Measurements from ENCODE around the gene SPNS1.
A peak's percentile ranks its signal among the peaks of the same experiment; 100 is the strongest.
"Not testable (repeated sequence)": the region's sequence is repeated elsewhere in the genome, so short reads cannot be mapped to it uniquely, and the experiment has no call there.

The SPNS1 gene, protein sequence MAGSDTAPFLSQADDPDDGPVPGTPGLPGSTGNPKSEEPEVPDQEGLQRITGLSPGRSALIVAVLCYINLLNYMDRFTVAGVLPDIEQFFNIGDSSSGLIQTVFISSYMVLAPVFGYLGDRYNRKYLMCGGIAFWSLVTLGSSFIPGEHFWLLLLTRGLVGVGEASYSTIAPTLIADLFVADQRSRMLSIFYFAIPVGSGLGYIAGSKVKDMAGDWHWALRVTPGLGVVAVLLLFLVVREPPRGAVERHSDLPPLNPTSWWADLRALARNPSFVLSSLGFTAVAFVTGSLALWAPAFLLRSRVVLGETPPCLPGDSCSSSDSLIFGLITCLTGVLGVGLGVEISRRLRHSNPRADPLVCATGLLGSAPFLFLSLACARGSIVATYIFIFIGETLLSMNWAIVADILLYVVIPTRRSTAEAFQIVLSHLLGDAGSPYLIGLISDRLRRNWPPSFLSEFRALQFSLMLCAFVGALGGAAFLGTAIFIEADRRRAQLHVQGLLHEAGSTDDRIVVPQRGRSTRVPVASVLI

DNA sequence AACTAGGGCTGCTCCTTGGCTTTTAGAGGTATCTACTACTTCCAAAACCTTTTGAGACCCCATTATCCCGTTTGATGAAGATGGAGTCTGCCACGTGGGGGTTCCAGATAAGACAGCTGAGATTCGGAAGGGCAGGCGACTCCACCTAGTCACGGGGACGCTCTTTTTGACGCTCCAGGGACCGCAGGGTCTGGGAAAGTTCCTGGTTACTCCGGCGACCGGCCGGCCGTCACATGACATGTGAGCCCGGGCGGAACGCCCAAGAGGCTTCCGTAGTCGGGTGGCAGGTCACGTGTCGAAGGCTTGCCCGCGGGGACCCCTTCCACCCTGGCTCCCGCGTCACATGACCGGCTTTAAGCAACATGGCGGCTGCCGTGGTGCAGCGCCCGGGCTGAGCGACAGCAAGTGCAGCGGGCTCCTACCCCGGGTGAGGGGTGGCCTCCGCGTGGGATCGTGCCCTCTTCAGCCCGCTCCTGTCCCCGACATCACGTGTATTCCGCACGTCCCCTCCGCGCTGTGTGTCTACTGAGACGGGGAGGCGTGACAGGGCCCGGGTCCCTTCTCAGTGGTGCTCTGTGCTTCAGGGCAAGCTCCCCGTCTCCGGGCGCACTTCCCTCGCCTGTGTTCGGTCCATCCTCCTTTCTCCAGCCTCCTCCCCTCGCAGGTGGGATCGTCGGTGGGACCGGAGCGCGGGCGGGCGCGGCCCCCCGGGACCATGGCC lies at the start of gene SPNS1:
Gene SPNS1 (plus strand): TSS at position 342 of the 721 bp plus-strand sequence. CDS start 374 bp downstream, at position 716.
- peak; percentile 88 for DNase-seq (ENCODE audit: low read depth)

DNA sequence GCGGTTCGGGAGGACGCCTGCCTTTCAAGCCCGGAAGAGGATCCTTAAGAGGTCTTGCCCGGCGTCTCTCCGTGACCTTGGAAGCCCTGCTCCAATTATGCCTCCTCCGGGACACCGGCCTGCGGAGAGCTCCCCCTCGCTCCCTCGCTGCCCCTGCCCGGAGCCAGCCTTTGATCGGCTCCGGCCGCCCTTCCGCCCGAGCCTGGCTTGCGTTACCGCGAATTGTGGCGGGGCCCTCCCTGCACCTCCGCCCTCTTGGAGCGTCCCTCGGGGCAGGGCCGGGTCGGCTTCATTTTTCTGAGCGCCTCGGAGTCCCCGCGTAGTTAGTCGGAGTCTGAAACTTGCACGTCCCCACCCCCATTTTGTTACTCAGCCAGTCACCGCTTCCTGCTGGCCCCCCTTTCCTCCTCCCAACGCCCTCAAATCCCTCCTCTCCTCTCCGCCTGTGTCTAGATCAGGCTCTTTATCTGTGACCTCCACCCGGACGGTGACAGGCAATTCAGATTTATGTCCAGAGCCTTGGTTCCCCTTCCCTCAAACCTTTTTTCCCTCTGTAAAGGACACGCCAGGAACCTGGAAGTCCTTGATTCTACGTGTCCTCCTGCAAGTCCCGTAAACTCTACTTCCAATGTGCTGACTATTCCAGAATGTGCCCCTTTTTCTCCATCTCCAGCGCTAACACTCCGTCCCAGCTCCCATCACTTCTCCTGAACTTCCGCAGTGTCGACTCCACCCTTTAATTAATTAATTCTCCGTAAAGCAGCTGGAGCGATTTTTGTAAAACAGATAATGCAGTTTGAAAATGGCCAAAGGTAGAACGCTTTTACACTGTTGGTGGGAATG lies 49.0 kb upstream of the SPNS1 start:
- peak; percentile 61 for DNase-seq (ENCODE audit: low read depth)

DNA sequence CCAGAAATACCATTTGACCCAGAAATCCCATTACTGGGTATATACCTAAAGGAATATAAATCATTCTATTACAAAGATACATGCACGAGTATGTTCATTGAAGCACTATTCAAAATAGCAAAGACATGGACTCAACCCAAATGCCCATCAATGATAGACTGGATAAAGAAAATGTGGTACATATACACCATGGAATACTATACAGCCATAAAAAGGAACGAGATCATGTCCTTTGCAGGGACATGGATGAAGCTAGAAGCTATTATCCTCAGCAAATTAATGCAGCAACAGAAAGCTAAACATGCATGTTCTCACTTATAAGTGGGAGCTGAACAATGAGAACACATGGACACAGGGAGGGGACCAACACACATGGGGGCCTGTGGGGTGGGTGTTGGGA lies 48.3 kb upstream of the SPNS1 start:
- DNase-seq (ENCODE audit: low read depth): not testable (repeated sequence)

DNA sequence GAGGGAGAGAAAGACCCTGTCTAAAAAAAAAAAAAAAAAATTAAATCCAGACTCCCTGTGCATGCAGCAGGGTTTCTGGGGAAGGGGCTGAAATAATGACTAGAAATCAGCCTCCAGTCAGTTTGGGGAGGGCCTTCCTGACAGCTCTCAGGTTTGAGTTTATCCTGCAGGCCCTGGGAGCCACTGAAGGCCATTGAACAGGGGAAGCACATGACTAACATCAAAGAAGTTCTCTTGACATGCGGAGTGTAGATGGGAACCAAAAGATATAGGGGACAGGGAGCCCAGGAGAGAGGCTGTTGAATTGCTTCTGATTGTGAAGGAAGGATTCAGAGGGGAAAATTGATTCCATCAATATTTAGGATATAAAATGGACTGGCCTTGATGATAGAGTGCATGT lies 46.8 kb upstream of the SPNS1 start:
- DNase-seq (ENCODE audit: low read depth): no peak

DNA sequence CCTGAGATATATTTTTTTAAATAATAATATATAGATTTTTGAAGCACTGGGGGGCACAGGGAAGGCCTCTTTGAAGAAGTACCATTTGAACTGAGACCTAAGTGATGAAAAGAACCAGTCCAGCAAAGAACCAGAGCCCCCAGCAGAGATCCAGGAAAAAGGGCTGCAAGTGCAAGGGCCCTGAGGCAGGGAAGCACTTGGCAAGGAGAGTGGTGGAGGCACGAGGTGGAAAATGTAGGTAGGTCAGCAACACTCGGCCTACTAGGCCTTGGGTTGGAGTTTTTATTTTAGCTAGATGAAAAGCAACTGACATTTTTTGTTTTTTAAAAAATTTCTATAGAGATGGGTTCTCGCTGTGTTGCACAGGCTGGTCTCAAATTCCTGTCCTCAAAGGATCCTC lies 44.4 kb upstream of the SPNS1 start:
- no peak for DNase-seq (ENCODE audit: low read depth)

DNA sequence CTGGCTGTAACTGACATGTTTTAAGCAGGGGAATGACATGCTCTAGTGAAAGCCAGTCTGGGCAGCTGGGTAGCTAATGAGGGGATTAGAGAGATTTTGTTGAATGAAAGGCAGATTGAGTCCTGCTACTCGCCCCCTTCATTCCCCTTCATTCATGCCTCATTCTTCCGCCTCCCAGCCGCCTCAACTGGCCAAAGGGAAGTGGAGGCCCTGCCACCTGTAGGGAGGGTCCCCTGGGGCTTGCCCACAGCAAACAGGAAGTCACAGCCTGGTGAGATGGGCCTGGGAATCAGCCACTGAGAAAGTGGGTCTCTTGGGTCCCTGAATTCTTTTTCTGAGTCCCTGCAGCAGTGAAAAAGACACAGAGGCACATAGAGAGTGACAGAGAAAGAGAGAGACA lies 43.9 kb upstream of the SPNS1 start:
- no peak for DNase-seq (ENCODE audit: low read depth)

DNA sequence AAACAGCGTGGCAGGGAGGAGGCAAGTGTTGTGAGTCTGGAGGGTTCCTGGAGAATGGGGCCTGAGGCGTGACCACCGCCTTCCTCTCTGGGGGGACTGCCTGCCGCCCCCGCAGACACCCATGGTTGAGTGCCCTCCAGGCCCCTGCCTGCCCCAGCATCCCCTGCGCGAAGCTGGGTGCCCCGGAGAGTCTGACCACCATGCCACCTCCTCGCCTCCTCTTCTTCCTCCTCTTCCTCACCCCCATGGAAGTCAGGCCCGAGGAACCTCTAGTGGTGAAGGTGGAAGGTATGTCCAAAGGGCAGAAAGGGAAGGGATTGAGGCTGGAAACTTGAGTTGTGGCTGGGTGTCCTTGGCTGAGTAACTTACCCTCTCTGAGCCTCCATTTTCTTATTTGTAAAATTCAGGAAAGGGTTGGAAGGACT lies 42.8 kb upstream of the SPNS1 start, which contains the start of gene CD19:
Gene CD19 (plus strand): TSS at position 171 of the 425 bp plus-strand sequence. CDS start 30 bp downstream, at position 201.
- DNase-seq (ENCODE audit: low read depth): no peak

DNA sequence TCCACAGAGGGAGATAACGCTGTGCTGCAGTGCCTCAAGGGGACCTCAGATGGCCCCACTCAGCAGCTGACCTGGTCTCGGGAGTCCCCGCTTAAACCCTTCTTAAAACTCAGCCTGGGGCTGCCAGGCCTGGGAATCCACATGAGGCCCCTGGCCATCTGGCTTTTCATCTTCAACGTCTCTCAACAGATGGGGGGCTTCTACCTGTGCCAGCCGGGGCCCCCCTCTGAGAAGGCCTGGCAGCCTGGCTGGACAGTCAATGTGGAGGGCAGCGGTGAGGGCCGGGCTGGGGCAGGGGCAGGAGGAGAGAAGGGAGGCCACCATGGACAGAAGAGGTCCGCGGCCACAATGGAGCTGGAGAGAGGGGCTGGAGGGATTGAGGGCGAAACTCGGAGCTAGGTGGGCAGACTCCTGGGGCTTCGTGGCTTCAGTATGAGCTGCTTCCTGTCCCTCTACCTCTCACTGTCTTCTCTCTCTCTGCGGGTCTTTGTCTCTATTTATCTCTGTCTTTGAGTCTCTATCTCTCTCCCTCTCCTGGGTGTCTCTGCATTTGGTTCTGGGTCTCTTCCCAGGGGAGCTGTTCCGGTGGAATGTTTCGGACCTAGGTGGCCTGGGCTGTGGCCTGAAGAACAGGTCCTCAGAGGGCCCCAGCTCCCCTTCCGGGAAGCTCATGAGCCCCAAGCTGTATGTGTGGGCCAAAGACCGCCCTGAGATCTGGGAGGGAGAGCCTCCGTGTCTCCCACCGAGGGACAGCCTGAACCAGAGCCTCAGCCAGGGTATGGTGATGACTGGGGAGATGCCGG lies 42.0 kb upstream of the SPNS1 start:
- DNase-seq (ENCODE audit: low read depth): no peak

DNA sequence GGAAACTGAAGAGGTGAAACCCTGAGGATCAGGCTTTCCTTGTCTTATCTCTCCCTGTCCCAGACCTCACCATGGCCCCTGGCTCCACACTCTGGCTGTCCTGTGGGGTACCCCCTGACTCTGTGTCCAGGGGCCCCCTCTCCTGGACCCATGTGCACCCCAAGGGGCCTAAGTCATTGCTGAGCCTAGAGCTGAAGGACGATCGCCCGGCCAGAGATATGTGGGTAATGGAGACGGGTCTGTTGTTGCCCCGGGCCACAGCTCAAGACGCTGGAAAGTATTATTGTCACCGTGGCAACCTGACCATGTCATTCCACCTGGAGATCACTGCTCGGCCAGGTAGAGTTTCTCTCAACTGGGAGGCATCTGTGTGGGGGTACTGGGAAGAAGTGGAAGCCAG lies 41.4 kb upstream of the SPNS1 start:
- no peak for DNase-seq (ENCODE audit: low read depth)

DNA sequence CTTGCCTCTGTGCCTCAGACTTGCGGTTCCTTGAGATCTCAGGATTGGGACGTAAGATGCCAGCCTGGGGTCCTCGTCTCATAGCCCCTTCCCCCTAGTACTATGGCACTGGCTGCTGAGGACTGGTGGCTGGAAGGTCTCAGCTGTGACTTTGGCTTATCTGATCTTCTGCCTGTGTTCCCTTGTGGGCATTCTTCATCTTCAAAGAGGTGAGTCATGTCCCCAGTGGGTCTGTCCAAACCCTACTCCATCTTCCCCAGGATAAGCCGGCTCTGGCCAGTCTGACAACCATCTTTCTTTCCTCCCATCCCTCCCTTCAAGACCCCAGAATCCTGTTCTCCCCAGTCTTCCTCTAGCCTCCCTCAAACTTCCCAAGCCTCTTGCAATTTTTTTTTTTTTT lies 39.2 kb upstream of the SPNS1 start:
- no peak for DNase-seq (ENCODE audit: low read depth)

DNA sequence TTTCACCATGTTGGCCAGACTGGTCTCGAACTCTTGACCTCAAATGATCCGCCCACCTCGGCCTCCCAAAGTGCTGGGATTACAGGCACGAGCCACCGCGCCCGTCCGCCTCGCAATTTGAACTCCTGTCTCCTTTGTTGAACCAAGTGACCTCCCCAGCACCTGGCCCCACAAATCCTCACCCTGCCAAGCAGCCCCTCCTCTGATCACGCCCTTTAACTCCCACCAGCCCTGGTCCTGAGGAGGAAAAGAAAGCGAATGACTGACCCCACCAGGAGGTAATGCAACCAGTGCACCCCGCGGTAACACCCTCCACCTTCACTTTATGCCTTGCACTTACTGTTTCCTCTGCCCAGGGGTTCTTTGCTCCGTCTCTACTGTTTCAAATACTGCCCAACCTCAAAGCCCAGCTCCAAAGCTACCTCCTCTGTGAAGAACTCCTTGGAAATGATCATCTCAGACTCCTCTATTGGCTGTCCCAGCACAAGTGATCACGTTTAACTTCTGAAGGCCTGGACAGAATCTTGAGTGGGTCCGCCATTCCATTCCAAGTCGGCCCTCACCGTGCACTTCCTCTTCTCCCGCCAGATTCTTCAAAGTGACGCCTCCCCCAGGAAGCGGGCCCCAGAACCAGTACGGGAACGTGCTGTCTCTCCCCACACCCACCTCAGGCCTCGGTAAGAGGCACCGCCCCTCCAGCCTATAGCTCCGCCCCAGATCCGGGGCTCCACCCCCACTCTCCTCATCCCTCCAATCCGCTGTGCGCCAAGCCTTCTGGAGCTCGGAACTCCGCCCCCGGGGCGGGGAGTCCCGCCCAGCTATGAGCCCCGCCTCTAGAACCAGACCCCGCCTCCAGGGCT lies 38.4 kb upstream of the SPNS1 start:
- DNase-seq (ENCODE audit: low read depth): peak; percentile 73

DNA sequence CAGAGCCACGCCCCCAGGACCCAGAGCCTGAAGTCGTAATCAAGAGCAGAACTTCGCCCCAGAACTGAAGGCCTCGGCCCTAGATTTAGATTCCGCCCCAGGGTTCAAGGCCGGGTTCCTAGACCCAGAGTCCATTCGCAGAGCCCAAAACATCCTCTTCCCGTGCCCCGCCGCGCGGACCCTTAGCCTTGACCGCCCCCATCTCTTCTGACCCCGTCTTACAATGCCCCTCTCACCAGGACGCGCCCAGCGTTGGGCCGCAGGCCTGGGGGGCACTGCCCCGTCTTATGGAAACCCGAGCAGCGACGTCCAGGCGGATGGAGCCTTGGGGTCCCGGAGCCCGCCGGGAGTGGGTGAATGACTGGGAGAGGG lies 37.8 kb upstream of the SPNS1 start:
- no peak for DNase-seq (ENCODE audit: low read depth)

DNA sequence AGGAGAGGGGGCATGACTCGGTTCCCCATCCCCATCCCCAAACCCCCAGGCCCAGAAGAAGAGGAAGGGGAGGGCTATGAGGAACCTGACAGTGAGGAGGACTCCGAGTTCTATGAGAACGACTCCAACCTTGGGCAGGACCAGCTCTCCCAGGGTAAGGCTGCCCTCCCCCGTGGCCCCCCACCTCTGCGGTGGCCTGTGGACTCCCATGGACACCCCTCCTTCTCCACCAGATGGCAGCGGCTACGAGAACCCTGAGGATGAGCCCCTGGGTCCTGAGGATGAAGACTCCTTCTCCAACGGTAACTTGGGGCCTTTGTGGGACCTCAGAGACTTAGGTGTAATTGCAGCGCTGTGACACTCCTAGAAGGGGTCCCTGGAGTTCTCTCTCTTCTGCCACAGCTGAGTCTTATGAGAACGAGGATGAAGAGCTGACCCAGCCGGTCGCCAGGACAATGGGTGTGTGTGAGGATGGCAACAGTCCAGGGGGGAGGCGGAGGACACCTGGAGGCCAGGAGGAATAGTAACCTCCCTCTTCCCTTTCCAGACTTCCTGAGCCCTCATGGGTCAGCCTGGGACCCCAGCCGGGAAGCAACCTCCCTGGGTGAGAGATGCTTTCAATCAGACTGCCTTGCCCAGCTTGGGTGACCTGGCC lies 37.2 kb upstream of the SPNS1 start:
- DNase-seq (ENCODE audit: low read depth): no peak

DNA sequence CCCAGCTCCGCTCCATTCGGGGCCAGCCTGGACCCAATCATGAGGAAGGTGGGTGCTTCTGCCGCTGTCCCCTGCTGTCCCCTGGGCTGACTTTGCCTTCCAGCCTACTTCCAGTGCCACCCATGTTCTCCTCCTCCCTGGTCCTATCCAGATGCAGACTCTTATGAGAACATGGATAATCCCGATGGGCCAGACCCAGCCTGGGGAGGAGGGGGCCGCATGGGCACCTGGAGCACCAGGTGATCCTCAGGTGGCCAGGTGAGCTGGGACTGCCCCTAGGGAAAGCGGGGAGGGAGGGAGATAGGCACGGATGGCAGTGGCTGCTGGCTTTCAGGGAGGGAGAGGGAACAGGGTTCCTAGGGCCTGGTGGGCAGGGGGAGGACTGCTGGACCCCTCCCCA lies 35.9 kb upstream of the SPNS1 start:
- no peak for DNase-seq (ENCODE audit: low read depth)

DNA sequence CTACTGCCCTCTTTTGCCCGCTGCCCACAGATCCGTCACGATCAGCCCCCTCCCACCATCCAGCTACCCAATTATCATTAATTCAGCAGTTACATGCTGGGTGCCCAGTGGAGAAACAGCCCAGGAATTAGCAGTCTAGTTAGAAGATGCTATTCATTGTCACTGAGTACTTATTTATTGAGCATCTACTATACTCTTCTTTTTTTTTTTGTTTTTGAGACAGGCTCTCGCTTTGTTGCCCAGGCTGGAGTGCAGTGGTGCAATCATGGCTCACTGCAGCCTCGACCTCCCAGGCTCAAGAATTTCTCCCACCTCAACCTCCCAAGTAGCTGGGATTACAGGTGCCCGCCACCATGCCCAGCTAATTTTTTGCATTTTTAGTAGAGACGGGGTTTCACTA lies 34.8 kb upstream of the SPNS1 start:
- DNase-seq (ENCODE audit: low read depth): not testable (repeated sequence)

DNA sequence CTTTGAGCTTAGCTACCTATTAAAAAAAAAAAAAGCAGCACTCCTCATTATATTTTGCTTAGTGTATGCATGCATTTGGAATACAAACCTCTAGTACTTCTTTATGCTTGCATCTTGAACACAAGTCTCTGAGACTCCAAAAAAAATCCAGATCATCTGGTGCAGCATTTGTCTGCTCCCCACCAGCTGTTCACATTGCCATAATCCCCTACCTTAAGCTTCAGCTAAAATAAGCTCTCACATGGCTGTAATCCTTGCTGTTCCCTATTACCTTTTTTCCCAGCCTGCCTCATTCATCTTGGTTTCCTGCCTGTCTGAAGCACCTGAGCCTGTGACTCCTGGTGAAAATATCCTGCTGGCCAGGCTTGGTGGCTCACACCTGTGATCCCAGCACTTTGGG lies 31.3 kb upstream of the SPNS1 start:
- no peak for DNase-seq (ENCODE audit: low read depth)

DNA sequence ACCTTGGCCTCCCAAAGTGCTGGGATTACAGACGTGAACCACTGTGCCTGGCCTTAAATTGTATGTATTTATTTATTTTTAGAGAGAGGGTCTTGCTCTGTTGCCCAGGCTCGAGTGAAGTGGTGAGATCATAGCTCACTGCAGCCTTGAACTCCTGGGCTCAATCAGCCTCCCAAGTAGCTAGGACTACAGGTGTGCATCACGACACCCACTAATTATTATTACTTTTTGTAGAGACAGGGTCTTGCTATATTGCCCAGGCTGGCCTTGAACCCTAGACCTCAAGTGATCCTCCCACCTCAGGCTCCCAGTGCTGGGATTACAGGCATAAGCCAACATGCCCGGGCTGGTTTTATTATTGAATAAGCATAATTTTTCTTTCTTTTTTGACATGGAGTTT lies 27.9 kb upstream of the SPNS1 start:
- DNase-seq (ENCODE audit: low read depth): no peak

DNA sequence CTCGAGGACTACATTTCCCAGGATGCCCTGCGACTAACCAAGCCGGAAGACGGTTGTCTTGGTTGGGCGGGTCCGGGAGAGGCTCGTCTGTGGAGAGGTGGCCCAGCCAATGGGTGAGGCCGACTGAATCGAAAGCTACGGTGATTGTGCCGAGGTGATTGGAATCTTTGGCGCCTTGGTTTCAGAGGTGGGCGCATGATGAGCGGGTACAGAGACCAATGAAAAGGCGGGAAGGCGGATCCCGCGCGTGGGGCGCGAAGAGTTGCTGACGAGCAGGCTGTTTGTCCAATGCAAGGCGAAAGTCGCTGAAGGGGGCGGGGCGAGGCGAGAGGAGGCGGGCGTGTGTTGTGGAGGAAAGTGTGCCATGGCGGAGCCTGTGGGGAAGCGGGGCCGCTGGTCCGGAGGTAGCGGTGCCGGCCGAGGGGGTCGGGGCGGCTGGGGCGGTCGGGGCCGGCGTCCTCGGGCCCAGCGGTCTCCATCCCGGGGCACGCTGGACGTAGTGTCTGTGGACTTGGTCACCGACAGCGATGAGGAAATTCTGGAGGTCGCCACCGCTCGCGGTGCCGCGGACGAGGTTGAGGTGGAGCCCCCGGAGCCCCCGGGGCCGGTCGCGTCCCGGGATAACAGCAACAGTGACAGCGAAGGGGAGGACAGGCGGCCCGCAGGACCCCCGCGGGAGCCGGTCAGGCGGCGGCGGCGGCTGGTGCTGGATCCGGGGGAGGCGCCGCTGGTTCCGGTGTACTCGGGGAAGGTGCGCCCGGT lies 23.7 kb upstream of the SPNS1 start, which contains the start of gene NFATC2IP:
Gene NFATC2IP (plus strand): TSS at position 290 of the 762 bp plus-strand sequence. CDS start 75 bp downstream, at position 365.
- peak; percentile 100 for DNase-seq (ENCODE audit: low read depth)

DNA sequence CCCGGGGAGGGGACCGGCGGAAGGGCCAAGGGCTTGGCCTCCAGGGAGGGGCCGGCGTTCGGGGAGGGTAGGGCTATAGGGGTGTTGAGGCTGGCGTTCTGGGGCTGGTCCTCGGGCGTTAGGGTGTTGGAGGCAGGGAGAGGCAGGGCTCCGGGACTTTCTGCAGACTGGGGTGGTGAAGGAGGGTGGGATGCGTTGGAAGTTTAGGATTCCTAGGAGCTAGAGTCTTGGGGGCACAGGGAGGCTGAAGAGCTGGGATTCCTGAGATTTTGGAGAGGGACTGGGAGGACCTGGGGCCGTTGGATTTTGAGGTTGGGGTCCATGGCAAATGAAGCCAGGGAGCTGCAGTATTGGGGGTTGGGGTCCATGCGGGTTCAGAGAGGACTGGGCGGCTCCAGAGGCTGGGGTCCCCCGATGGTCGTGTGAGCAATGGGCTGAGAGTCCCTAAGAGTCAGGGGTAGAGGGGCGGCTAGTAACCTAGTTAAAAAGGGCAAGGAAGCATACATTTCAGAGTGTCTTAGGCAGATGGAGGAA lies 23.1 kb upstream of the SPNS1 start:
- no peak for DNase-seq (ENCODE audit: low read depth)

All from stimulated activated CD8-positive, alpha-beta memory T cell treated with anti-CD3 and anti-CD28 coated beads, Interleukin-7, amount 100 ng/mL, for 24 hours (primary cell).